IMR-90 (cell line): Measurements from ENCODE around the gene SLC4A7. TPM values are rescaled to one million over a fixed set of nuclear protein-coding genes. Genes with fewer than 3 reads are reported as not detected.

Source experiments
- ATAC-seq: fragments of 200-7000 bp; cut with Tn5 transposase; 2 replicates; pipeline ENCODE4 v1.9.1; 2020; ENCODE audit warnings: low read depth, mild to moderate bottlenecking, moderate library complexity
- BruUV-seq: library from RNA; stranded (reverse); fragments of 400-500 nt; replicated peaks from 2 replicates; lab custom pipeline; 2021; lab: Mats Ljungman, UMichigan
- CTCF ChIA-PET: fragments of 300-600 bp; formaldehyde crosslinking; extraction: SDS; loops from one replicate; lab custom pipeline; 2021; ENCODE audit warnings: antibody characterized with exemption; lab: Yijun Ruan, JAX
- POLR2A ChIA-PET: fragments of 300-600 bp; sonication (Branson Sonifier 250); formaldehyde crosslinking; loops from one replicate; lab custom pipeline; 2022; ENCODE audit warnings: antibody characterized with exemption; ENCODE audit not compliant: unreplicated experiment; lab: Charles Lee
- DNase-seq: peaks from one replicate; pipeline ENCODE4 v3.0.0; 2013
- H2AFZ ChIP-seq: replicated peaks from 2 replicates; pipeline ENCODE3; 2013; ENCODE audit warnings: low read length, mild to moderate bottlenecking; ENCODE audit not compliant: poor library complexity
- H2AK5ac ChIP-seq: 2 replicates; pipeline ENCODE4 v1.6.1; 2013; ENCODE audit warnings: low read depth, low read length, inconsistent platforms
- H2AK9ac ChIP-seq: replicated peaks from 2 replicates; pipeline ENCODE3; 2013; ENCODE audit warnings: mild to moderate bottlenecking, low read depth, low read length, moderate library complexity; ENCODE audit not compliant: poor library complexity
- H2BK120ac ChIP-seq: 2 replicates; pipeline ENCODE4 v1.6.1; 2013; ENCODE audit warnings: low read depth, low read length, inconsistent platforms
- H2BK15ac ChIP-seq: 3 replicates; pipeline ENCODE4 v1.6.1; 2013; ENCODE audit warnings: low read depth, low read length, inconsistent platforms
- H2BK20ac ChIP-seq: 2 replicates; pipeline ENCODE4 v1.6.1; 2013; ENCODE audit warnings: low read depth, mild to moderate bottlenecking, inconsistent platforms, low read length, moderate library complexity
- H2BK5ac ChIP-seq: 2 replicates; pipeline ENCODE4 v1.6.1; 2013; ENCODE audit warnings: mild to moderate bottlenecking, low read depth, low read length, inconsistent platforms; ENCODE audit not compliant: poor library complexity, severe bottlenecking
- H3K14ac ChIP-seq: replicated peaks from 2 replicates; pipeline ENCODE4 v1.6.1; 2013; ENCODE audit warnings: low read depth, low read length, inconsistent platforms
- H3K18ac ChIP-seq: 2 replicates; pipeline ENCODE4 v1.6.1; 2013; ENCODE audit warnings: low read depth, low read length, control low read depth
- H3K23ac ChIP-seq: 2 replicates; pipeline ENCODE4 v1.6.1; 2013; ENCODE audit warnings: low read depth, low read length, inconsistent platforms
- H3K27ac ChIP-seq: 2 replicates; pipeline ENCODE4 v1.5.1; 2013; ENCODE audit warnings: mild to moderate bottlenecking, control low read depth, low read length; ENCODE audit not compliant: insufficient read depth
- H3K27me3 ChIP-seq: 2 replicates; pipeline ENCODE4 v1.6.1; 2013; ENCODE audit warnings: low read length; ENCODE audit not compliant: control insufficient read depth, insufficient read depth
- H3K36me3 ChIP-seq: 2 replicates; pipeline ENCODE4 v1.6.1; 2013; ENCODE audit warnings: low read length, mixed read lengths; ENCODE audit not compliant: control insufficient read depth, insufficient read depth
- H3K4ac ChIP-seq: 2 replicates; pipeline ENCODE4 v1.6.1; 2013; ENCODE audit warnings: low read depth, low read length, inconsistent platforms
- H3K4me1 ChIP-seq: 2 replicates; pipeline ENCODE4 v1.6.1; 2013; ENCODE audit warnings: low read length, mixed read lengths; ENCODE audit not compliant: control insufficient read depth, insufficient read depth
- H3K4me2 ChIP-seq: 2 replicates; pipeline ENCODE4 v1.6.1; 2013; ENCODE audit warnings: low read depth, mild to moderate bottlenecking, control low read depth, low read length, moderate library complexity
- H3K4me3 ChIP-seq: 2 replicates; pipeline ENCODE4 v1.5.1; 2013; ENCODE audit warnings: low read depth, mild to moderate bottlenecking, control low read depth, low read length, moderate library complexity; ENCODE audit not compliant: insufficient read depth
- H3K56ac ChIP-seq: 2 replicates; pipeline ENCODE4 v1.6.1; 2013; ENCODE audit warnings: low read length, inconsistent platforms; ENCODE audit not compliant: insufficient read depth; ENCODE audit errors: extremely low read depth
- H3K79me1 ChIP-seq, 2 experiments: 2 replicates each; pipeline ENCODE4 v1.6.1; 2013; ENCODE audit warnings: low read length in 2 of 2, inconsistent platforms in 1 of 2, low read depth in 1 of 2
- H3K9ac ChIP-seq: 2 replicates; pipeline ENCODE4 v1.6.1; 2013; ENCODE audit warnings: low read depth, low read length, control low read depth
- H3K9me1 ChIP-seq: 2 replicates; pipeline ENCODE4 v1.6.1; 2013; ENCODE audit warnings: low read length, inconsistent platforms; ENCODE audit not compliant: insufficient read depth
- H3K9me3 ChIP-seq: 2 replicates; pipeline ENCODE4 v1.6.1; 2013; ENCODE audit warnings: low read length; ENCODE audit not compliant: control insufficient read depth, insufficient read depth
- H4K20me1 ChIP-seq: 2 replicates; pipeline ENCODE4 v1.6.1; 2013; ENCODE audit warnings: low read length, inconsistent platforms; ENCODE audit not compliant: insufficient read depth
- H4K5ac ChIP-seq: 2 replicates; pipeline ENCODE4 v1.6.1; 2013; ENCODE audit warnings: mild to moderate bottlenecking, low read depth, low read length, control low read depth
- H4K8ac ChIP-seq, 2 experiments: 2 replicates each; pipeline ENCODE4 v1.6.1; 2013; ENCODE audit warnings: low read depth in 2 of 2, low read length in 2 of 2, control low read depth in 1 of 2, inconsistent platforms in 1 of 2
- H4K91ac ChIP-seq: 2 replicates; pipeline ENCODE4 v1.6.1; 2013; ENCODE audit warnings: low read depth, low read length, inconsistent platforms; ENCODE audit not compliant: insufficient read depth
- BHLHE40 ChIP-seq: fragments of 150-350 bp; IDR thresholded peaks from 2 replicates; pipeline ENCODE4 v1.6.1; 2016; ENCODE audit warnings: mild to moderate bottlenecking, low read depth, low read length
- FOS ChIP-seq: fragments of 150-350 bp; IDR thresholded peaks from 2 replicates; pipeline ENCODE4 v1.6.1; 2016; ENCODE audit warnings: low read depth, low read length
- MAFK ChIP-seq: IDR thresholded peaks from 2 replicates; pipeline ENCODE4 v1.6.1; 2012; ENCODE audit warnings: low read depth, low read length, improper control_type of control experiment
- MAZ ChIP-seq: IDR thresholded peaks from 2 replicates; pipeline ENCODE4 v1.6.1; 2012; ENCODE audit warnings: low read depth, mild to moderate bottlenecking, low read length, improper control_type of control experiment, moderate library complexity, borderline replicate concordance
- MXI1 ChIP-seq: IDR thresholded peaks from 2 replicates; pipeline ENCODE4 v1.6.1; 2012; ENCODE audit warnings: low read depth, mild to moderate bottlenecking, low read length, moderate library complexity, borderline replicate concordance
- NFE2L2 ChIP-seq: fragments of 150-350 bp; IDR thresholded peaks from 2 replicates; pipeline ENCODE4 v1.6.1; 2016; ENCODE audit warnings: low read depth, mild to moderate bottlenecking, low read length
- POLR2A ChIP-seq: IDR thresholded peaks from 2 replicates; pipeline ENCODE4 v1.6.1; 2012; ENCODE audit warnings: mild to moderate bottlenecking, low read depth, low read length
- RAD21 ChIP-seq: IDR thresholded peaks from 2 replicates; pipeline ENCODE4 v1.6.1; 2012; ENCODE audit warnings: low read length, improper control_type of control experiment
- RCOR1 ChIP-seq: IDR thresholded peaks from 2 replicates; pipeline ENCODE4 v1.6.1; 2012; ENCODE audit warnings: mild to moderate bottlenecking, low read length, improper control_type of control experiment; ENCODE audit not compliant: insufficient replicate concordance
- SMC3 ChIP-seq: fragments of 150-350 bp; IDR thresholded peaks from 2 replicates; pipeline ENCODE4 v1.6.1; 2016; ENCODE audit warnings: low read depth, mild to moderate bottlenecking, antibody characterized with exemption, low read length, moderate library complexity
- WGBS, 2 experiments: methylation state at CpG; one replicate each; pipeline versions ENCODE4 v1.1.5 to v1.1.7; 2013; ENCODE audit warnings: missing lambda C conversion rate in 2 of 2; ENCODE audit not compliant: insufficient read length in 1 of 2; ENCODE audit errors: extremely low coverage in 2 of 2; 5-methylcytosine and 5-hydroxymethylcytosine counted together
- dilution Hi-C: fragments of 300-500 bp; cut with HindIII; formaldehyde crosslinking; loops from one replicate; pipeline ENCODE4 v1.14.3; 2018; ENCODE audit warnings: low sequenced_read_pairs; ENCODE audit not compliant: unreplicated experiment
- in situ Hi-C: fragments of 300-500 bp; cut with MboI; formaldehyde crosslinking; loops from 3 replicates; pipeline ENCODE4 v1.14.3; 2019; ENCODE audit warnings: low sequenced_read_pairs, inconsistent platforms, mixed read lengths
- intact Hi-C: fragments of 100-400 bp; cut with micrococcal nuclease; formaldehyde crosslinking; loops from 2 replicates; pipeline ENCODE4 v1.10.0; 2022
- polyA plus RNA-seq, 3 experiments: library from polyadenylated mRNA; depleted of rRNA; stranded (reverse); fragments of >200 nt; gene quantifications; 2 replicates each; pipeline ENCODE4 v1.2.3, GENCODE V29; 2012; ENCODE audit warnings: low replicate concordance in 1 of 3
- total RNA-seq: library from RNA; depleted of rRNA; stranded (reverse); fragments of >200 nt; gene quantifications from 2 replicates; pipeline ENCODE4 v1.2.3, GENCODE V29; 2012
- TF ChIP-seq, protein P1 (sequence below): fragments of 150-350 bp; IDR thresholded peaks from 2 replicates; pipeline ENCODE4 v1.6.1; 2017; ENCODE audit warnings: mild to moderate bottlenecking, antibody characterized with exemption, low read length, low read depth
- TF ChIP-seq, protein P2 (sequence below): conservative IDR thresholded peaks from 2 replicates; pipeline ENCODE4 v1.5.1; 2012; ENCODE audit warnings: mild to moderate bottlenecking, low read depth, low read length, improper control_type of control experiment
- TF ChIP-seq, protein P3 (sequence below): fragments of 150-350 bp; IDR thresholded peaks from 2 replicates; pipeline ENCODE4 v1.6.1; 2016; ENCODE audit warnings: low read depth, mild to moderate bottlenecking, low read length, moderate library complexity, borderline replicate concordance

SLC4A7 gene
- total and polyA plus RNA-seq, 2 of the 4 experiments (the other 2 are of a cell fraction): 17.7 to 50.4 TPM

DNA sequence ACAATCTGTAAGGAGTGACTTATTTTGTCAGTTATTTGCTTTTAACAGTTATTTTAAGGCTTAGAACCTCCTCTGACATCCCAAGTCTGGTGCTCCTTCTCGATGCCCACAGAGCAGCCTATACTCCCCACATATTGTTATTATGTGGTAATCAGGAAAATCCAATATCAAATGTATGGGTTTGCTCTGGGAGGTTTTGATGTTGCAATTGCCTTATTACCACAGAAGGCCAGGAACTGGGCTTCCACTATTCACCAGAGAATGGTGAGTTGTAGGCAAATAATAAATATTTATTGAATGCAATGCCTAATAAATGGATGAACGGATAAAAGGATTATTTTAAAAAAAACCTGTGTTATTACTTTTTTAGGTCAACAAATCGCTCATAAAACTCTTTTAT, 127.2 kb downstream of the SLC4A7 start:
- H3K4me3 ChIP-seq: no peak overlapping the region
- H3K18ac ChIP-seq: no peak overlapping the region
- no peak for DNase-seq
- no peak overlapping the region for H4K5ac ChIP-seq
- H2BK15ac ChIP-seq: no peak overlapping the region
- no peak overlapping the region for H2BK20ac ChIP-seq
- H3K36me3 ChIP-seq: no peaks in the 10 kb centered on the region
- no peak overlapping the region for H3K56ac ChIP-seq
- no peak overlapping the region for H3K9ac ChIP-seq
- no peaks in the 10 kb centered on the region for H3K9me3 ChIP-seq
- 0 out of 2 replicates have a peak, but pooled peaks cover 2% of the 10 kb centered on the region for H3K9me1 ChIP-seq
- no peak overlapping the region for H3K14ac ChIP-seq
- no peak overlapping the region for H2AK9ac ChIP-seq
- ATAC-seq: no peak
- H3K27me3 ChIP-seq: no peaks in the 10 kb centered on the region
- no peak overlapping the region for H3K4me2 ChIP-seq
- in situ Hi-C loops (no loop called here), dilution Hi-C loops (no loop called here), intact Hi-C loops (loop anchor here (5.0 kb wide), 1 partner anchor 45 kb away; no protein-coding TSS in a partner anchor)
- peaks cover 4% of the 10 kb centered on the region; the same call in 1 of the 2 replicates for H3K4me1 ChIP-seq
- no peak overlapping the region for H2AFZ ChIP-seq
- no peaks in the 10 kb centered on the region for H3K79me1 ChIP-seq
- H3K4ac ChIP-seq: no peak overlapping the region
- H4K91ac ChIP-seq: no peak overlapping the region
- TF ChIP-seq RCOR1: no peak
- no peak for TF ChIP-seq POLR2A
- TF ChIP-seq FOS: no peak
- no peak for TF ChIP-seq MXI1
- TF ChIP-seq RAD21: no peak
- no peak for TF ChIP-seq SMC3
- TF ChIP-seq, protein P1, sequence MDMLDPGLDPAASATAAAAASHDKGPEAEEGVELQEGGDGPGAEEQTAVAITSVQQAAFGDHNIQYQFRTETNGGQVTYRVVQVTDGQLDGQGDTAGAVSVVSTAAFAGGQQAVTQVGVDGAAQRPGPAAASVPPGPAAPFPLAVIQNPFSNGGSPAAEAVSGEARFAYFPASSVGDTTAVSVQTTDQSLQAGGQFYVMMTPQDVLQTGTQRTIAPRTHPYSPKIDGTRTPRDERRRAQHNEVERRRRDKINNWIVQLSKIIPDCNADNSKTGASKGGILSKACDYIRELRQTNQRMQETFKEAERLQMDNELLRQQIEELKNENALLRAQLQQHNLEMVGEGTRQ: no peak
- TF ChIP-seq, protein P2, sequence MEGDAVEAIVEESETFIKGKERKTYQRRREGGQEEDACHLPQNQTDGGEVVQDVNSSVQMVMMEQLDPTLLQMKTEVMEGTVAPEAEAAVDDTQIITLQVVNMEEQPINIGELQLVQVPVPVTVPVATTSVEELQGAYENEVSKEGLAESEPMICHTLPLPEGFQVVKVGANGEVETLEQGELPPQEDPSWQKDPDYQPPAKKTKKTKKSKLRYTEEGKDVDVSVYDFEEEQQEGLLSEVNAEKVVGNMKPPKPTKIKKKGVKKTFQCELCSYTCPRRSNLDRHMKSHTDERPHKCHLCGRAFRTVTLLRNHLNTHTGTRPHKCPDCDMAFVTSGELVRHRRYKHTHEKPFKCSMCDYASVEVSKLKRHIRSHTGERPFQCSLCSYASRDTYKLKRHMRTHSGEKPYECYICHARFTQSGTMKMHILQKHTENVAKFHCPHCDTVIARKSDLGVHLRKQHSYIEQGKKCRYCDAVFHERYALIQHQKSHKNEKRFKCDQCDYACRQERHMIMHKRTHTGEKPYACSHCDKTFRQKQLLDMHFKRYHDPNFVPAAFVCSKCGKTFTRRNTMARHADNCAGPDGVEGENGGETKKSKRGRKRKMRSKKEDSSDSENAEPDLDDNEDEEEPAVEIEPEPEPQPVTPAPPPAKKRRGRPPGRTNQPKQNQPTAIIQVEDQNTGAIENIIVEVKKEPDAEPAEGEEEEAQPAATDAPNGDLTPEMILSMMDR: no peak
- TF ChIP-seq BHLHE40: no peak
- TF ChIP-seq, protein P3, sequence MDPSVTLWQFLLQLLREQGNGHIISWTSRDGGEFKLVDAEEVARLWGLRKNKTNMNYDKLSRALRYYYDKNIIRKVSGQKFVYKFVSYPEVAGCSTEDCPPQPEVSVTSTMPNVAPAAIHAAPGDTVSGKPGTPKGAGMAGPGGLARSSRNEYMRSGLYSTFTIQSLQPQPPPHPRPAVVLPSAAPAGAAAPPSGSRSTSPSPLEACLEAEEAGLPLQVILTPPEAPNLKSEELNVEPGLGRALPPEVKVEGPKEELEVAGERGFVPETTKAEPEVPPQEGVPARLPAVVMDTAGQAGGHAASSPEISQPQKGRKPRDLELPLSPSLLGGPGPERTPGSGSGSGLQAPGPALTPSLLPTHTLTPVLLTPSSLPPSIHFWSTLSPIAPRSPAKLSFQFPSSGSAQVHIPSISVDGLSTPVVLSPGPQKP: no peak
- TF ChIP-seq MAFK: no peak
- TF ChIP-seq MAZ: no peak
- no peak for TF ChIP-seq NFE2L2
- no peak overlapping the region for H2AK5ac ChIP-seq
- no peak overlapping the region for H3K23ac ChIP-seq
- no peaks in the 10 kb centered on the region for H4K20me1 ChIP-seq
- H2BK120ac ChIP-seq: no peak overlapping the region
- CTCF ChIA-PET: no interaction called here
- no TSS peak for BruUV-seq
- no peak overlapping the region for H3K27ac ChIP-seq
- no peak overlapping the region for H4K8ac ChIP-seq
- POLR2A ChIA-PET: no interaction called here
- no CpG with 5 or more reads among the region's 3 CpGs for WGBS, 2 experiments
- H2BK5ac ChIP-seq: no peak overlapping the region
